Measurements from ENCODE around the gene HINT1. TPM values are rescaled to one million over a fixed set of nuclear protein-coding genes. Genes with fewer than 3 reads are reported as not detected.

HINT1 gene
- total and polyA plus RNA-seq, 9 of the 15 experiments (the other 6 are each of a cell fraction or from before 2014, with no cell fraction given) = 296 to 1,027 (median 500) TPM

DNA sequence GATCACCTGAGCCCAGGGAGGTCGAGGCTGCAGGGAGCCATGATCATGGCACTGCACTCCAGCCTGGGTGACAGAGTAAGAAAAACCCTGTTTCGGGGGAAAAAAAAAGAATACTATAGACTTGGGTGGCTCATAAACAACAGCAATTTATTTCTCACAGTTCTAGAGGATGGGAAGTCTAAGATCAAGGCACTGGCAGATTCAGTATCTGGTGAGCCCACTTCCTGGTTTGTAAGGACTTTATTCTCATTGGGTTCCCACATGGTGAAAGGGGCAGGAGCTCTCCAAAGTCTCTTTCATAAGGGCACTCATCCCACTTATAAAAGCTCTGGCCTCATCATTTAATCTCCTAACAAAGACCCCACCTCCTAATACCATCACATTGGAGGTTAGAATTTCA is 8.7 kb downstream of the HINT1 start (continued):
- TF ChIP-seq HCFC1 (IDR thresholded peaks at IDR 0.05; ENCODE audit: low read depth, low read length) = no peak

DNA sequence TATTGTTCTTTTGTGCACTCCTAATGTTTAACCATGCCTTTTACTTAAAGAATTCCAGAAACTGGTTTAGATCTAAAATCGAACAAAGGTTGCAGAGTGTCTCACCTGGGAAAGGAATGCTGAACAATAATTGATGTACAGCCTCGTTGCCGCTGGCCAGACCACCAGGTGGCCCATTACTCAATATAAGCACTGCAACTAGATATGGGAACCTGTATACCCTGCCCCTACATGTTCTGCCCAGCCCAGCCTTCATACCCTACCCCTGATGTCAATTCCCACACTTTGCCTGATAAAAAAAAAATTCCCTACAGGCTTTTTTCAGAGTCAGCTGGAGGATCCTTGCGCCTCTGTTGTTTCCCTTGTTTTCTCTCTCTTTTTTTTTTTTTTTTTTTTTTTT is 13.8 kb downstream of the HINT1 start:
- no TSS peak for BruUV-seq (replicated peaks)
- ATAC-seq = peak; percentile 40; the same call in 2 of the 3 replicates
- WGBS (ENCODE audit: insufficient coverage, low coverage, missing lambda C conversion rate) = 24% methylated on average over 3 of the region's 4 CpGs
- no peaks in the 10 kb centered on the region for H3K9me3 ChIP-seq (replicated peaks; ENCODE audit: control insufficient read depth, insufficient read depth, low read depth, low read length)
- no peak for DNase-seq (ENCODE audit: extremely low read depth in 1 of 4, low spot score in 3 of 4)
- no peaks in the 10 kb centered on the region for H3K4me1 ChIP-seq (replicated peaks in 1 of 2; ENCODE audit: control insufficient read depth in 2 of 2, insufficient read depth in 2 of 2, low read length in 2 of 2)
- in situ Hi-C loops (cut with MboI) = no loop called here
- TF ChIP-seq, protein P1, sequence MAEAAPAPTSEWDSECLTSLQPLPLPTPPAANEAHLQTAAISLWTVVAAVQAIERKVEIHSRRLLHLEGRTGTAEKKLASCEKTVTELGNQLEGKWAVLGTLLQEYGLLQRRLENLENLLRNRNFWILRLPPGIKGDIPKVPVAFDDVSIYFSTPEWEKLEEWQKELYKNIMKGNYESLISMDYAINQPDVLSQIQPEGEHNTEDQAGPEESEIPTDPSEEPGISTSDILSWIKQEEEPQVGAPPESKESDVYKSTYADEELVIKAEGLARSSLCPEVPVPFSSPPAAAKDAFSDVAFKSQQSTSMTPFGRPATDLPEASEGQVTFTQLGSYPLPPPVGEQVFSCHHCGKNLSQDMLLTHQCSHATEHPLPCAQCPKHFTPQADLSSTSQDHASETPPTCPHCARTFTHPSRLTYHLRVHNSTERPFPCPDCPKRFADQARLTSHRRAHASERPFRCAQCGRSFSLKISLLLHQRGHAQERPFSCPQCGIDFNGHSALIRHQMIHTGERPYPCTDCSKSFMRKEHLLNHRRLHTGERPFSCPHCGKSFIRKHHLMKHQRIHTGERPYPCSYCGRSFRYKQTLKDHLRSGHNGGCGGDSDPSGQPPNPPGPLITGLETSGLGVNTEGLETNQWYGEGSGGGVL (CRISPR knock-in tag; IDR thresholded peaks at IDR 0.05) = no peak
- TF ChIP-seq, protein P2, sequence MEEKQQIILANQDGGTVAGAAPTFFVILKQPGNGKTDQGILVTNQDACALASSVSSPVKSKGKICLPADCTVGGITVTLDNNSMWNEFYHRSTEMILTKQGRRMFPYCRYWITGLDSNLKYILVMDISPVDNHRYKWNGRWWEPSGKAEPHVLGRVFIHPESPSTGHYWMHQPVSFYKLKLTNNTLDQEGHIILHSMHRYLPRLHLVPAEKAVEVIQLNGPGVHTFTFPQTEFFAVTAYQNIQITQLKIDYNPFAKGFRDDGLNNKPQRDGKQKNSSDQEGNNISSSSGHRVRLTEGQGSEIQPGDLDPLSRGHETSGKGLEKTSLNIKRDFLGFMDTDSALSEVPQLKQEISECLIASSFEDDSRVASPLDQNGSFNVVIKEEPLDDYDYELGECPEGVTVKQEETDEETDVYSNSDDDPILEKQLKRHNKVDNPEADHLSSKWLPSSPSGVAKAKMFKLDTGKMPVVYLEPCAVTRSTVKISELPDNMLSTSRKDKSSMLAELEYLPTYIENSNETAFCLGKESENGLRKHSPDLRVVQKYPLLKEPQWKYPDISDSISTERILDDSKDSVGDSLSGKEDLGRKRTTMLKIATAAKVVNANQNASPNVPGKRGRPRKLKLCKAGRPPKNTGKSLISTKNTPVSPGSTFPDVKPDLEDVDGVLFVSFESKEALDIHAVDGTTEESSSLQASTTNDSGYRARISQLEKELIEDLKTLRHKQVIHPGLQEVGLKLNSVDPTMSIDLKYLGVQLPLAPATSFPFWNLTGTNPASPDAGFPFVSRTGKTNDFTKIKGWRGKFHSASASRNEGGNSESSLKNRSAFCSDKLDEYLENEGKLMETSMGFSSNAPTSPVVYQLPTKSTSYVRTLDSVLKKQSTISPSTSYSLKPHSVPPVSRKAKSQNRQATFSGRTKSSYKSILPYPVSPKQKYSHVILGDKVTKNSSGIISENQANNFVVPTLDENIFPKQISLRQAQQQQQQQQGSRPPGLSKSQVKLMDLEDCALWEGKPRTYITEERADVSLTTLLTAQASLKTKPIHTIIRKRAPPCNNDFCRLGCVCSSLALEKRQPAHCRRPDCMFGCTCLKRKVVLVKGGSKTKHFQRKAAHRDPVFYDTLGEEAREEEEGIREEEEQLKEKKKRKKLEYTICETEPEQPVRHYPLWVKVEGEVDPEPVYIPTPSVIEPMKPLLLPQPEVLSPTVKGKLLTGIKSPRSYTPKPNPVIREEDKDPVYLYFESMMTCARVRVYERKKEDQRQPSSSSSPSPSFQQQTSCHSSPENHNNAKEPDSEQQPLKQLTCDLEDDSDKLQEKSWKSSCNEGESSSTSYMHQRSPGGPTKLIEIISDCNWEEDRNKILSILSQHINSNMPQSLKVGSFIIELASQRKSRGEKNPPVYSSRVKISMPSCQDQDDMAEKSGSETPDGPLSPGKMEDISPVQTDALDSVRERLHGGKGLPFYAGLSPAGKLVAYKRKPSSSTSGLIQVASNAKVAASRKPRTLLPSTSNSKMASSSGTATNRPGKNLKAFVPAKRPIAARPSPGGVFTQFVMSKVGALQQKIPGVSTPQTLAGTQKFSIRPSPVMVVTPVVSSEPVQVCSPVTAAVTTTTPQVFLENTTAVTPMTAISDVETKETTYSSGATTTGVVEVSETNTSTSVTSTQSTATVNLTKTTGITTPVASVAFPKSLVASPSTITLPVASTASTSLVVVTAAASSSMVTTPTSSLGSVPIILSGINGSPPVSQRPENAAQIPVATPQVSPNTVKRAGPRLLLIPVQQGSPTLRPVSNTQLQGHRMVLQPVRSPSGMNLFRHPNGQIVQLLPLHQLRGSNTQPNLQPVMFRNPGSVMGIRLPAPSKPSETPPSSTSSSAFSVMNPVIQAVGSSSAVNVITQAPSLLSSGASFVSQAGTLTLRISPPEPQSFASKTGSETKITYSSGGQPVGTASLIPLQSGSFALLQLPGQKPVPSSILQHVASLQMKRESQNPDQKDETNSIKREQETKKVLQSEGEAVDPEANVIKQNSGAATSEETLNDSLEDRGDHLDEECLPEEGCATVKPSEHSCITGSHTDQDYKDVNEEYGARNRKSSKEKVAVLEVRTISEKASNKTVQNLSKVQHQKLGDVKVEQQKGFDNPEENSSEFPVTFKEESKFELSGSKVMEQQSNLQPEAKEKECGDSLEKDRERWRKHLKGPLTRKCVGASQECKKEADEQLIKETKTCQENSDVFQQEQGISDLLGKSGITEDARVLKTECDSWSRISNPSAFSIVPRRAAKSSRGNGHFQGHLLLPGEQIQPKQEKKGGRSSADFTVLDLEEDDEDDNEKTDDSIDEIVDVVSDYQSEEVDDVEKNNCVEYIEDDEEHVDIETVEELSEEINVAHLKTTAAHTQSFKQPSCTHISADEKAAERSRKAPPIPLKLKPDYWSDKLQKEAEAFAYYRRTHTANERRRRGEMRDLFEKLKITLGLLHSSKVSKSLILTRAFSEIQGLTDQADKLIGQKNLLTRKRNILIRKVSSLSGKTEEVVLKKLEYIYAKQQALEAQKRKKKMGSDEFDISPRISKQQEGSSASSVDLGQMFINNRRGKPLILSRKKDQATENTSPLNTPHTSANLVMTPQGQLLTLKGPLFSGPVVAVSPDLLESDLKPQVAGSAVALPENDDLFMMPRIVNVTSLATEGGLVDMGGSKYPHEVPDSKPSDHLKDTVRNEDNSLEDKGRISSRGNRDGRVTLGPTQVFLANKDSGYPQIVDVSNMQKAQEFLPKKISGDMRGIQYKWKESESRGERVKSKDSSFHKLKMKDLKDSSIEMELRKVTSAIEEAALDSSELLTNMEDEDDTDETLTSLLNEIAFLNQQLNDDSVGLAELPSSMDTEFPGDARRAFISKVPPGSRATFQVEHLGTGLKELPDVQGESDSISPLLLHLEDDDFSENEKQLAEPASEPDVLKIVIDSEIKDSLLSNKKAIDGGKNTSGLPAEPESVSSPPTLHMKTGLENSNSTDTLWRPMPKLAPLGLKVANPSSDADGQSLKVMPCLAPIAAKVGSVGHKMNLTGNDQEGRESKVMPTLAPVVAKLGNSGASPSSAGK (IDR thresholded peaks at IDR 0.05) = no peak
- TF ChIP-seq SETDB1 (IDR thresholded peaks at IDR 0.05; ENCODE audit: low read length) = no peak
- no peak for TF ChIP-seq ARHGAP35 (IDR thresholded peaks at IDR 0.05; ENCODE audit: partially characterized antibody)
- no peak overlapping the region for H3K27ac ChIP-seq (ENCODE audit: extremely low read depth, low read depth, low read length)
- H3K27me3 ChIP-seq (ENCODE audit: control insufficient read depth in 2 of 2, insufficient read depth in 2 of 2, low read length in 2 of 2) = no peaks in the 10 kb centered on the region
- intact Hi-C loops (cut with micrococcal nuclease) = no loop called here
- no peaks in the 10 kb centered on the region for H3K9me1 ChIP-seq (ENCODE audit: control insufficient read depth, insufficient read depth, low read length)
- no peak for FAIRE-seq
- no peak overlapping the region for H2AFZ ChIP-seq (ENCODE audit: low read depth, low read length)
- ChIA-PET POLR2A (interaction anchor here (1.5 to 8.5 kb wide), 3 partner anchors 10 to 233 kb away, joined by 6 to 65 read pairs (median 8); no protein-coding TSS in a partner anchor), CTCF (ENCODE audit: low intra/inter-chr PET ratio) (no interaction called here)
- H4K20me1 ChIP-seq (replicated peaks; ENCODE audit: control insufficient read depth, insufficient read depth, low read length) = no peaks in the 10 kb centered on the region
- no peaks in the 10 kb centered on the region for H3K79me2 ChIP-seq (ENCODE audit: control insufficient read depth, insufficient read depth, low read length)
- no peaks in the 10 kb centered on the region for H3K36me3 ChIP-seq (ENCODE audit: control insufficient read depth, insufficient read depth, low read length)
- H3K4me2 ChIP-seq (ENCODE audit: insufficient read depth, low read length) = no peak overlapping the region
- H3K9ac ChIP-seq (ENCODE audit: insufficient read depth in 1 of 2, low read depth in 2 of 2, low read length in 2 of 2) = no peak overlapping the region
- H3K4me3 ChIP-seq = no peak overlapping the region

Measured in K562 (cell line).